ENCODE results near the gene ARHGEF28. TPM values are rescaled to one million over a fixed set of nuclear protein-coding genes. Genes with fewer than 3 reads are reported as not detected.

The ARHGEF28 gene
- polyA plus RNA-seq, 3 donors = not detected

DNA sequence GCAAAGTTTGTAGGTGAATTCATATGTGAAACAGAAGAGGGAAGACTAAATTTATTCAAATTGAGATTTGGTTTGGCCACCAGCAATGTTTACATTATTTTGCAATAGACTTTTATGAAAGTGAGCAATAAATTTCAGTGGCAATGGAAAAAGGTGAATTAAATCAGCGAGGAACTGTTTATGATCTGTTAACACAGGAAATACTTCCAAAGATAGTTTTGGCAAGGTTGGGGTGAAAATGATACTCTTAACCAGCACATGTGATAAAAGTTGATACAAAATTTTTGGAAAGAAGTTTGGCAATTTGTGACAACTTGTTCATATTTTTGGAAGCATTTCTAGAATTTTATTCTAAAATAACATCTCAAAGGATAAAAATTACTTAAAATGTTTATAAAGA is 119.8 kb downstream of the ARHGEF28 start:
- intact Hi-C loops (cut with micrococcal nuclease) = no loop called here
- Mint-ChIP-seq H3K9me3 (no peaks in the 10 kb centered on the region), H3K4me1 (no peaks in the 10 kb centered on the region), H3K27me3 (ENCODE audit: low read depth in 3 of 3) (peaks cover 0 to 6% (median 0%) of the 10 kb centered on the region in 3 donors), H3K36me3 (no peaks in the 10 kb centered on the region), H3K27ac (no peak overlapping the region), H3K4me3 (no peak overlapping the region)
- Histone ChIP-seq H3K27me3 (ENCODE audit: control insufficient read depth in 2 of 2, insufficient read depth in 2 of 2, low read length in 2 of 2) (no peaks in the 10 kb centered on the region), H3K4me1 (ENCODE audit: control insufficient read depth in 1 of 2, insufficient read depth in 2 of 2, low read length in 2 of 2) (no peaks in the 10 kb centered on the region), H2AFZ (ENCODE audit: insufficient read depth, low read depth, low read length, poor library complexity, severe bottlenecking) (no peak overlapping the region), H3K27ac (ENCODE audit: low read depth in 1 of 2, low read length in 2 of 2) (no peak overlapping the region), H3K9ac (ENCODE audit: insufficient read depth, low read length, poor library complexity, severe bottlenecking) (no peak overlapping the region), H3K79me2 (ENCODE audit: insufficient read depth, low read length) (no peaks in the 10 kb centered on the region), H3K9me3 (replicated peaks in 1 of 2; ENCODE audit: control insufficient read depth in 1 of 2, insufficient read depth in 1 of 2, low read length in 2 of 2) (no peaks in the 10 kb centered on the region), H3K4me2 (replicated peaks; ENCODE audit: extremely low read depth, low read length, poor library complexity, severe bottlenecking) (no peak overlapping the region), H4K20me1 (ENCODE audit: insufficient read depth, low read length) (no peaks in the 10 kb centered on the region), H3K36me3 (replicated peaks in 1 of 2; ENCODE audit: control insufficient read depth in 1 of 2, insufficient read depth in 2 of 2, low read length in 2 of 2) (no peaks in the 10 kb centered on the region), H3K4me3 (replicated peaks in 1 of 3; ENCODE audit: low read depth in 2 of 3, low read length in 3 of 3) (no peak overlapping the region)
- no peak for DNase-seq
- no CpG with 5 or more reads among the region's 1 CpG for WGBS (ENCODE audit: insufficient coverage)
- TF ChIP-seq, protein P1, sequence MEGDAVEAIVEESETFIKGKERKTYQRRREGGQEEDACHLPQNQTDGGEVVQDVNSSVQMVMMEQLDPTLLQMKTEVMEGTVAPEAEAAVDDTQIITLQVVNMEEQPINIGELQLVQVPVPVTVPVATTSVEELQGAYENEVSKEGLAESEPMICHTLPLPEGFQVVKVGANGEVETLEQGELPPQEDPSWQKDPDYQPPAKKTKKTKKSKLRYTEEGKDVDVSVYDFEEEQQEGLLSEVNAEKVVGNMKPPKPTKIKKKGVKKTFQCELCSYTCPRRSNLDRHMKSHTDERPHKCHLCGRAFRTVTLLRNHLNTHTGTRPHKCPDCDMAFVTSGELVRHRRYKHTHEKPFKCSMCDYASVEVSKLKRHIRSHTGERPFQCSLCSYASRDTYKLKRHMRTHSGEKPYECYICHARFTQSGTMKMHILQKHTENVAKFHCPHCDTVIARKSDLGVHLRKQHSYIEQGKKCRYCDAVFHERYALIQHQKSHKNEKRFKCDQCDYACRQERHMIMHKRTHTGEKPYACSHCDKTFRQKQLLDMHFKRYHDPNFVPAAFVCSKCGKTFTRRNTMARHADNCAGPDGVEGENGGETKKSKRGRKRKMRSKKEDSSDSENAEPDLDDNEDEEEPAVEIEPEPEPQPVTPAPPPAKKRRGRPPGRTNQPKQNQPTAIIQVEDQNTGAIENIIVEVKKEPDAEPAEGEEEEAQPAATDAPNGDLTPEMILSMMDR (IDR thresholded peaks at IDR 0.05) = no peak

DNA sequence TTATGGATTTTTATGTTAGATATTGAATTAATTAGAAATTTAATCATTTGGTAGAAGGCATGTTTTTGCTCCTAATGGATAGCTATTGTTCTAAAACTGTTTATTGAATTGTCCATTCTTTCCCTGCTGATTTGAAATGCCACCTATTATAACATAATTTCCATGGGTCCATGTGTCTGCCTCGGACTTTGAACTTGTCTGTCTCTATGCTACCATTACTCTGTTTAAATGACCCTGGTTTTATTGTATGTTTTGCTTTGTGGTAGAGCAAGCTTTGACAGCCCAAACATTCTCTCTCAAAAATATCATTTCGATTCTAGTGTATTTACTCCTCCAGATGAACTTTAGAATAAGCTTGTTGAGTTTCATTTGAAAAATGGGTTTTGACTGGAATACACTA is 120.6 kb downstream of the ARHGEF28 start:
- H2AFZ ChIP-seq (ENCODE audit: insufficient read depth, low read depth, low read length, poor library complexity, severe bottlenecking) = no peak overlapping the region
- H3K27me3 ChIP-seq (ENCODE audit: control insufficient read depth in 2 of 2, insufficient read depth in 2 of 2, low read length in 2 of 2) = peaks cover 0 to under 1% of the 10 kb centered on the region in 2 donors
- DNase-seq = no peak
- H3K36me3 ChIP-seq (replicated peaks in 1 of 2; ENCODE audit: control insufficient read depth in 1 of 2, insufficient read depth in 2 of 2, low read length in 2 of 2) = no peaks in the 10 kb centered on the region
- H3K36me3 Mint-ChIP-seq = no peaks in the 10 kb centered on the region
- H3K4me1 ChIP-seq (ENCODE audit: control insufficient read depth in 1 of 2, insufficient read depth in 2 of 2, low read length in 2 of 2) = no peaks in the 10 kb centered on the region
- H3K27me3 Mint-ChIP-seq (ENCODE audit: low read depth in 3 of 3) = peaks cover 0 to 12% (median 3%) of the 10 kb centered on the region in 3 donors
- no CpG with 5 or more reads among the region's 2 CpGs for WGBS (ENCODE audit: insufficient coverage)
- no peaks in the 10 kb centered on the region for H3K79me2 ChIP-seq (ENCODE audit: insufficient read depth, low read length)
- H3K27ac ChIP-seq (ENCODE audit: low read depth in 1 of 2, low read length in 2 of 2) = no peak overlapping the region
- intact Hi-C loops (cut with micrococcal nuclease) = no loop called here
- TF ChIP-seq, protein P1 (IDR thresholded peaks at IDR 0.05) = no peak
- H3K4me3 Mint-ChIP-seq = no peak overlapping the region
- H3K4me2 ChIP-seq (replicated peaks; ENCODE audit: extremely low read depth, low read length, poor library complexity, severe bottlenecking) = no peak overlapping the region
- no peaks in the 10 kb centered on the region for H4K20me1 ChIP-seq (ENCODE audit: insufficient read depth, low read length)
- H3K9ac ChIP-seq (ENCODE audit: insufficient read depth, low read length, poor library complexity, severe bottlenecking) = no peak overlapping the region
- no peak overlapping the region for H3K4me3 ChIP-seq (replicated peaks in 1 of 3; ENCODE audit: low read depth in 2 of 3, low read length in 3 of 3)
- no peak overlapping the region for H3K27ac Mint-ChIP-seq
- no peaks in the 10 kb centered on the region for H3K9me3 ChIP-seq (replicated peaks in 1 of 2; ENCODE audit: control insufficient read depth in 1 of 2, insufficient read depth in 1 of 2, low read length in 2 of 2)
- no peaks in the 10 kb centered on the region for H3K9me3 Mint-ChIP-seq
- H3K4me1 Mint-ChIP-seq = no peaks in the 10 kb centered on the region

Data from CD14-positive monocyte (primary cell).